Kidney (tissue), 14 donors: ENCODE measurements around the gene CCDC38. TPM values are rescaled to one million over a fixed set of nuclear protein-coding genes. Genes with fewer than 3 reads are reported as not detected.

Experiments used
- DNase-seq, 5 donors: peaks; one replicate each; pipeline ENCODE4 v3.0.0-alpha.2; 2013 to 2020
- FAIRE-seq: peaks from 2 replicates; lab custom pipeline; 2012; peaks lifted over from hg19 to GRCh38; lab: Jason Lieb, UNC
- H3K27ac ChIP-seq, 2 donors: one replicate each; pipeline ENCODE4 v1.7.0; 2013; ENCODE audit warnings: low read depth in 2 of 2, low read length in 2 of 2, inconsistent platforms in 1 of 2
- H3K27me3 ChIP-seq: one replicate; pipeline ENCODE4 v1.7.1; 2013; ENCODE audit warnings: low read length, inconsistent platforms; ENCODE audit not compliant: control insufficient read depth, insufficient read depth
- H3K36me3 ChIP-seq, 3 donors: one replicate each; pipeline versions ENCODE4 v1.7.0 to v1.7.1; 2013; ENCODE audit warnings: low read length in 3 of 3, control low read depth in 1 of 3, inconsistent platforms in 1 of 3; ENCODE audit not compliant: insufficient read depth in 3 of 3, control insufficient read depth in 2 of 3
- H3K4me1 ChIP-seq, 3 donors: one replicate each; pipeline versions ENCODE4 v1.7.0 to v1.7.1; 2013; ENCODE audit warnings: low read length in 3 of 3, inconsistent platforms in 1 of 3, low read depth in 1 of 3; ENCODE audit not compliant: control insufficient read depth in 2 of 3, insufficient read depth in 2 of 3
- H3K4me3 ChIP-seq, 3 donors: one replicate each; pipeline versions ENCODE4 v1.7.0 to v1.8.1; 2013; ENCODE audit warnings: low read length in 3 of 3, control low read depth in 1 of 3, inconsistent platforms in 1 of 3
- H3K9ac ChIP-seq, 3 donors: one replicate each; pipeline versions ENCODE4 v1.7.0 to v1.7.1; 2013; ENCODE audit warnings: low read length in 3 of 3, control low read depth in 1 of 3, inconsistent platforms in 1 of 3
- H3K9me3 ChIP-seq, 3 donors: one replicate each; pipeline versions ENCODE4 v1.7.0 to v1.7.1; 2013; ENCODE audit warnings: low read length in 3 of 3, control low read depth in 1 of 3, inconsistent platforms in 1 of 3; ENCODE audit not compliant: control insufficient read depth in 2 of 3, insufficient read depth in 1 of 3
- intact Hi-C: fragments of 100-400 bp; cut with DNase I; formaldehyde crosslinking; loops from one replicate; pipeline ENCODE4 v1.11.1; 2022
- polyA plus RNA-seq: library from polyadenylated mRNA; stranded (reverse); fragments of 350-450 nt; fragmentation: Illumina TruSeq; extraction: RNeasy Lipid Tissue Mini Kit (QIAGEN cat#74804); gene quantifications from one replicate; pipeline ENCODE4 v1.2.3, GENCODE V29; 2014; ENCODE audit warnings: low read depth, low replicate concordance; ENCODE audit not compliant: insufficient read depth
- total RNA-seq: library from RNA; stranded (reverse); fragmentation: NEBNext Ultra II Directional; extraction: Animal tissue kit (Norgen Biotek cat#: 25700); gene quantifications from one replicate; pipeline ENCODE4 v1.2.1, GENCODE V29; 2021
- TF ChIP-seq, protein P1 (sequence below): IDR thresholded peaks from 3 replicates; pipeline ENCODE4 v1.5.1; 2012; ENCODE audit warnings: mild to moderate bottlenecking, moderate library complexity, borderline replicate concordance; ENCODE audit not compliant: insufficient read depth; ENCODE audit errors: extremely low read depth
- donor health status: control.
- donor health status: control.
- donor health status: control.
- donor health status: control.
- donor health status: control.
- donor health status: DM: yes; HTN: yes; CAD: no.
- donor health status: Normal renal cell carcinoma (clear cell type).

The CCDC38 gene
- total and polyA plus RNA-seq, 2 donors from 2014 or later, result 0.31 TPM; not detected in 1

DNA sequence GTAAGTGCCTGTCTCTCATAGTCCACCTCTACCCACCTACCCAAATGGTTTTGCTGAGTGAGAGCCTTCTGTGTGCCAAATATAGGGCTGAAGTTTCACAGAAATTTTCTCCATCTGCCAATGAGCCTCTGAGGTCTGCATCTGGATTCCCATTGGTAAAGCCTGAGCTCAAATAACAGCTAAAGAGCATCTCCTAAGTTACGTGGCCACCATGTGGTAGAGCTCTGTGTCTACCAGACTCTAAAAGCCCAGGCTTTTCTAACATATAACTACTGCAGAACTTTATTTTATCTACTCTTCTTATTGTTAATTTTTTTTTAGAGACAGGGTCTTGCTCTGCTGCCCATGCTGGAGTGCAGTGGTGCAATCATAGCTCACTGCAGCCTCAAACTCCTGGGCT is 16.7 kb upstream of the CCDC38 start:
- Histone ChIP-seq H3K9ac (no peak overlapping the region), H3K9me3 (no peaks in the 10 kb centered on the region), H3K4me3 (no peak overlapping the region), H3K36me3 (no peaks in the 10 kb centered on the region), H3K27ac (no peak overlapping the region), H3K27me3 (no peaks in the 10 kb centered on the region), H3K4me1 (no peaks in the 10 kb centered on the region)
- TF ChIP-seq, protein P1, sequence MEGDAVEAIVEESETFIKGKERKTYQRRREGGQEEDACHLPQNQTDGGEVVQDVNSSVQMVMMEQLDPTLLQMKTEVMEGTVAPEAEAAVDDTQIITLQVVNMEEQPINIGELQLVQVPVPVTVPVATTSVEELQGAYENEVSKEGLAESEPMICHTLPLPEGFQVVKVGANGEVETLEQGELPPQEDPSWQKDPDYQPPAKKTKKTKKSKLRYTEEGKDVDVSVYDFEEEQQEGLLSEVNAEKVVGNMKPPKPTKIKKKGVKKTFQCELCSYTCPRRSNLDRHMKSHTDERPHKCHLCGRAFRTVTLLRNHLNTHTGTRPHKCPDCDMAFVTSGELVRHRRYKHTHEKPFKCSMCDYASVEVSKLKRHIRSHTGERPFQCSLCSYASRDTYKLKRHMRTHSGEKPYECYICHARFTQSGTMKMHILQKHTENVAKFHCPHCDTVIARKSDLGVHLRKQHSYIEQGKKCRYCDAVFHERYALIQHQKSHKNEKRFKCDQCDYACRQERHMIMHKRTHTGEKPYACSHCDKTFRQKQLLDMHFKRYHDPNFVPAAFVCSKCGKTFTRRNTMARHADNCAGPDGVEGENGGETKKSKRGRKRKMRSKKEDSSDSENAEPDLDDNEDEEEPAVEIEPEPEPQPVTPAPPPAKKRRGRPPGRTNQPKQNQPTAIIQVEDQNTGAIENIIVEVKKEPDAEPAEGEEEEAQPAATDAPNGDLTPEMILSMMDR, result no peak
- FAIRE-seq, result no peak
- DNase-seq, result peak in 1 of 5 donors; percentile 14
- intact Hi-C loops, result no loop called here

DNA sequence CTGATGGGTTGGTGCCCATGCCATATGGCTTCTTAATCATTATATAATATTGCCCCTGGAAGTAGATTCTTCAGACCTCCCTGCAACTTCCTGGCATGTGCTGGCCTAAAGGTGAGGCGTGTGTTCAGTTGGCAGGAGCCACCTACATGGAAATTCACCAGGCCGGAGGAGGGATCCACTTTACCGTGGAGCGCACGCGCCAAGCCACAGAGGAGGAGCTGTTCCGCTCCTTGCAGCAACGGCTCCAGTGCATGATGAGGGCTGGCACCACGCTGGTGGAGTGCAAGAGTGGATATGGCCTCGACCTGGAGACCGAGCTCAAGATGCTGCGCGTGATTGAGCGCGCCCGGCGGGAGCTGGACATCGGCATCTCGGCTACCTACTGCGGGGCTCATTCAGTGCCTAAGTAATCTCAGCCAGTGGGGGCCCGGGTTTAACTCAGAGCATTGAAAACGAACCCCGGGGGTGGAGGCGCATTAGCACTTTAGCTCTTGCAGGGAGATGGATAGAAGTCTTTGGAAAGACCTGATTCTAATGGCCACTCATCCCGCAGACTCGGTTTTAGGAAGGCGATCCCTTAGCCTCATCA is 14.2 kb upstream of the CCDC38 start:
- TF ChIP-seq, protein P1, result no peak
- no peaks in the 10 kb centered on the region for H3K27me3 ChIP-seq
- H3K4me1 ChIP-seq, result no peaks in the 10 kb centered on the region
- intact Hi-C loops, result no loop called here
- no peak overlapping the region for H3K27ac ChIP-seq
- no peak overlapping the region for H3K4me3 ChIP-seq
- FAIRE-seq, result no peak
- no peaks in the 10 kb centered on the region for H3K9me3 ChIP-seq
- DNase-seq, result no peak
- H3K9ac ChIP-seq, result no peak overlapping the region
- no peaks in the 10 kb centered on the region for H3K36me3 ChIP-seq

DNA sequence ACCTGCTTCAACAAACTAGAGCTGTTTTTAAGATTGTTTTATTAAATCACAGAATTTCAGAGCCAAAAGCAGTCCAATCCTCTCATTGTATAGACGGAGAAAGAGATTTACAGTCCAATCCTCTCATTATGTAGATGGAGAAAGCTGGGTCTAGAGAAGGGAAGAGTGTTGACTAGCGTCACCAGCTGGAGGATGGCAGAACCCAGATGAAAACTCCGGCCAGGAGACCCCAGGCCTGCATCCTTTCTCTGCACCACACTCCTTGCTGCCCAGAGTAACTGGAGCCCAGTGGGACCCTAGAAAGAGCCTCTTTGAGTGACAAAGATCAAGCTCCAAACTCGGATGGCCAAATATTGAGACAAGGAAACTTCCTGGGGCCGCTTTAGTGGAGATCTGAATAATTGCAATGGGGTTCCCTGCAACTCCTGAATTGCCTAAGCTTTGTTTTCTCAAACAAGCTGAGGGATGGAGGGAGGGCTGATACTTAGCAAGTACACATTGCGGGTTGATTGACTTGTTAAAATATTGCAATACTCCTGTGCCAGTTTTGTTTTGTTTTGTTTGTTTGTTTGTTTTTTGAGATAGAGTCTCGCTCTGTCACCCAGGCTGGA is 13.2 kb upstream of the CCDC38 start:
- no peak overlapping the region for H3K4me3 ChIP-seq
- intact Hi-C loops, result no loop called here
- TF ChIP-seq, protein P1, result no peak
- H3K4me1 ChIP-seq, result no peaks in the 10 kb centered on the region
- no peak overlapping the region for H3K9ac ChIP-seq
- no peak overlapping the region for H3K27ac ChIP-seq
- H3K9me3 ChIP-seq, result no peaks in the 10 kb centered on the region
- no peak for DNase-seq
- no peaks in the 10 kb centered on the region for H3K27me3 ChIP-seq
- no peak for FAIRE-seq
- H3K36me3 ChIP-seq, result no peaks in the 10 kb centered on the region
